GM21737 (cell line): ENCODE results near the gene RAB5A.
"Not testable (repeated sequence)": the region's sequence is repeated elsewhere in the genome, so short reads cannot be mapped to it uniquely, and the experiment has no call there.

Source experiments
- ATAC-seq: cut with Tn5 transposase; IDR thresholded peaks from one replicate; pipeline ENCODE4 v1.9.1; 2021; ENCODE audit warnings: mild to moderate bottlenecking, moderate library complexity; ENCODE audit not compliant: unreplicated experiment

RAB5A gene

GRCh38 chr3:20023623-20024405 is 76.9 kb downstream of the RAB5A start:
- no peak for ATAC-seq

- ATAC-seq = no peak
Measured at GRCh38 chr3:20027136-20027535, 80.2 kb downstream of the RAB5A start.

- ATAC-seq = no peak
Measured at GRCh38 chr3:20028905-20029331, 82.0 kb downstream of the RAB5A start.

- ATAC-seq = not testable (repeated sequence)
Measured at GRCh38 chr3:20031939-20032338, 85.0 kb downstream of the RAB5A start.
